HG02943 (cell line): Measurements from ENCODE around the gene KANSL1.

Experiments
- ATAC-seq: cut with Tn5 transposase; IDR thresholded peaks from one replicate; pipeline ENCODE4 v1.9.1; 2021; ENCODE audit warnings: mild to moderate bottlenecking, low read depth, moderate library complexity; ENCODE audit not compliant: unreplicated experiment

The KANSL1 gene

GRCh38 chr17:46045639-46046038, 147.6 kb downstream of the KANSL1 start:
- no peak for ATAC-seq

GRCh38 chr17:46044989-46045388, 148.2 kb downstream of the KANSL1 start:
- ATAC-seq = no peak

- ATAC-seq = no peak
Measured at GRCh38 chr17:46044286-46044928, 148.8 kb downstream of the KANSL1 start.

- ATAC-seq = no peak
Measured at GRCh38 chr17:46043606-46044005, 149.6 kb downstream of the KANSL1 start.

- ATAC-seq = no peak
Measured at GRCh38 chr17:46042925-46043324, 150.3 kb downstream of the KANSL1 start.

GRCh38 chr17:46042246-46042645, 151.0 kb downstream of the KANSL1 start:
- no peak for ATAC-seq

GRCh38 chr17:46039592-46040186, 153.5 kb downstream of the KANSL1 start:
- no peak for ATAC-seq

- no peak for ATAC-seq
Measured at GRCh38 chr17:46038937-46039336, 154.3 kb downstream of the KANSL1 start.

- ATAC-seq = no peak
Measured at GRCh38 chr17:46038414-46038813, 154.8 kb downstream of the KANSL1 start.

GRCh38 chr17:46037722-46038255, 155.4 kb downstream of the KANSL1 start:
- ATAC-seq = no peak

GRCh38 chr17:46036491-46036890, 156.7 kb downstream of the KANSL1 start:
- ATAC-seq = no peak

- ATAC-seq = no peak
Measured at GRCh38 chr17:46035112-46035818, 158.0 kb downstream of the KANSL1 start.

GRCh38 chr17:46033392-46033791, 159.8 kb downstream of the KANSL1 start:
- ATAC-seq = no peak

- ATAC-seq = no peak
Measured at GRCh38 chr17:46032909-46033308, 160.3 kb downstream of the KANSL1 start.

- ATAC-seq = no peak
Measured at GRCh38 chr17:46031920-46032319, 161.3 kb downstream of the KANSL1 start.

- ATAC-seq = no peak
Measured at GRCh38 chr17:46031440-46031839, 161.8 kb downstream of the KANSL1 start.

GRCh38 chr17:46030752-46031151, 162.5 kb downstream of the KANSL1 start:
- no peak for ATAC-seq

- no peak for ATAC-seq
Measured at GRCh38 chr17:46029627-46030026, 163.6 kb downstream of the KANSL1 start.

GRCh38 chr17:46028981-46029565, 164.2 kb downstream of the KANSL1 start:
- no peak for ATAC-seq

- ATAC-seq = no peak
Measured at GRCh38 chr17:46028374-46028773, 164.9 kb downstream of the KANSL1 start.

- ATAC-seq = no peak
Measured at GRCh38 chr17:46027976-46028325, 165.3 kb downstream of the KANSL1 start.
